Stimulated activated CD4-positive, alpha-beta T cell treated with anti-CD3 and anti-CD28 coated beads, Interleukin-4, amount 100 ng/mL, for 48 hours (primary cell): Measurements from ENCODE around the gene MACROD2.
"Not testable (repeated sequence)": the region's sequence is repeated elsewhere in the genome, so short reads cannot be mapped to it uniquely, and the experiment has no call there.

ENCODE experiments used
- DNase-seq, 2 donors: peaks; one replicate each; pipeline ENCODE4 v3.0.0-alpha.2; 2020; ENCODE audit warnings: low read depth in 2 of 2

Gene MACROD2

GRCh38 chr20:14410869-14411555 is 415.7 kb downstream of the MACROD2 start:
- no peak for DNase-seq

GRCh38 chr20:14412065-14412681 is 416.9 kb downstream of the MACROD2 start:
- DNase-seq, result no peak

- no peak for DNase-seq
Observed at GRCh38 chr20:14413835-14414234, 418.5 kb downstream of the MACROD2 start.

- DNase-seq, result no peak
Observed at GRCh38 chr20:14414560-14414959, 419.2 kb downstream of the MACROD2 start.

- DNase-seq, result no peak
Observed at GRCh38 chr20:14415467-14415866, 420.2 kb downstream of the MACROD2 start.

GRCh38 chr20:14418376-14418775 is 423.1 kb downstream of the MACROD2 start:
- DNase-seq, result no peak

GRCh38 chr20:14422892-14423291 is 427.6 kb downstream of the MACROD2 start:
- DNase-seq, result no peak

- no peak for DNase-seq
Observed at GRCh38 chr20:14431568-14431967, 436.3 kb downstream of the MACROD2 start.

- no peak for DNase-seq
Observed at GRCh38 chr20:14432085-14432484, 436.8 kb downstream of the MACROD2 start.

- DNase-seq, result no peak
Observed at GRCh38 chr20:14432597-14432996, 437.3 kb downstream of the MACROD2 start.

- no peak for DNase-seq
Observed at GRCh38 chr20:14434384-14435136, 439.2 kb downstream of the MACROD2 start.

- DNase-seq, result no peak
Observed at GRCh38 chr20:14441201-14441600, 445.9 kb downstream of the MACROD2 start.

GRCh38 chr20:14444106-14444505 is 448.8 kb downstream of the MACROD2 start:
- DNase-seq, result no peak

GRCh38 chr20:14445310-14445709 is 450.0 kb downstream of the MACROD2 start:
- no peak for DNase-seq

- DNase-seq, result no peak
Observed at GRCh38 chr20:14445902-14446301, 450.6 kb downstream of the MACROD2 start.

- no peak for DNase-seq
Observed at GRCh38 chr20:14446446-14446845, 451.1 kb downstream of the MACROD2 start.

- DNase-seq, result no peak
Observed at GRCh38 chr20:14449323-14449722, 454.0 kb downstream of the MACROD2 start.

GRCh38 chr20:14450256-14450655 is 454.9 kb downstream of the MACROD2 start:
- no peak for DNase-seq

GRCh38 chr20:14451458-14451857 is 456.1 kb downstream of the MACROD2 start:
- no peak for DNase-seq

- no peak for DNase-seq
Observed at GRCh38 chr20:14453259-14453658, 457.9 kb downstream of the MACROD2 start.

- no peak for DNase-seq
Observed at GRCh38 chr20:14454296-14454695, 459.0 kb downstream of the MACROD2 start.

GRCh38 chr20:14467104-14467827 is 471.9 kb downstream of the MACROD2 start:
- DNase-seq, result not testable (repeated sequence)
